Measurements from ENCODE around the gene FANCE.

DNA sequence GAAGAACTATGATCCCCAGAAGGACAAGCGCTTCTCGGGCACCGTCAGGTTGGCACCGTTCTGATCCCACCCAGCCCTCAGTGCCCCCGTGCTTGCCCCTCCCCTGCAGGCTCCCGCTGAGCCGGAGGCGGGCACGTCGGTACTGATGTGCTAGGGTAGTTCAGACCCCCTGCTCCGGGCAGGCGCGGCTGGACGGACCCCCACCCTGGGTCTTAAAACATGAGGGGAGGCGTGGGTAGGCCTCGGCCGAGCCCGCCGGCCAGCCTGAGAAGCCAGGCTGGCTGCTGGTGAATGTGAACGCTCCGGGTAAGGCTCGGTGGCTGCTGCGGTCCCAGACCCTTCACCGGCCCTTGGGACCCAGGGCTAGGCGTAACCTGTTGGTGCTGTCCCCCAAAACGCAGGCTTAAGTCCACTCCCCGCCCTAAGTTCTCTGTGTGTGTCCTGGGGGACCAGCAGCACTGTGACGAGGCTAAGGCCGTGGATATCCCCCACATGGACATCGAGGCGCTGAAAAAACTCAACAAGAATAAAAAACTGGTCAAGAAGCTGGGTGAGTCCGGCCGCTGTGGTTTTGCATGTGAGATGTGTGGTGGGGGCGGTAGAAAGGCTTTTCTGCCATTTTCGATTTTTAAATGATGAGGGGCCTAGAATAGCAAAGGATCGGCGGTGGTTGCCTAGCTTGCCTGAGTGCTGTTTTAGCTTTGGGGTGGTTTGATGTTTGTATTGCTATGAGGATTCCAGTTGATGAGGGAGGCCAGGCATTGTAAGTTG, 17.0 kb downstream of the FANCE start:
- TF ChIP-seq, protein P1, sequence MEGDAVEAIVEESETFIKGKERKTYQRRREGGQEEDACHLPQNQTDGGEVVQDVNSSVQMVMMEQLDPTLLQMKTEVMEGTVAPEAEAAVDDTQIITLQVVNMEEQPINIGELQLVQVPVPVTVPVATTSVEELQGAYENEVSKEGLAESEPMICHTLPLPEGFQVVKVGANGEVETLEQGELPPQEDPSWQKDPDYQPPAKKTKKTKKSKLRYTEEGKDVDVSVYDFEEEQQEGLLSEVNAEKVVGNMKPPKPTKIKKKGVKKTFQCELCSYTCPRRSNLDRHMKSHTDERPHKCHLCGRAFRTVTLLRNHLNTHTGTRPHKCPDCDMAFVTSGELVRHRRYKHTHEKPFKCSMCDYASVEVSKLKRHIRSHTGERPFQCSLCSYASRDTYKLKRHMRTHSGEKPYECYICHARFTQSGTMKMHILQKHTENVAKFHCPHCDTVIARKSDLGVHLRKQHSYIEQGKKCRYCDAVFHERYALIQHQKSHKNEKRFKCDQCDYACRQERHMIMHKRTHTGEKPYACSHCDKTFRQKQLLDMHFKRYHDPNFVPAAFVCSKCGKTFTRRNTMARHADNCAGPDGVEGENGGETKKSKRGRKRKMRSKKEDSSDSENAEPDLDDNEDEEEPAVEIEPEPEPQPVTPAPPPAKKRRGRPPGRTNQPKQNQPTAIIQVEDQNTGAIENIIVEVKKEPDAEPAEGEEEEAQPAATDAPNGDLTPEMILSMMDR (IDR thresholded peaks at IDR 0.05): no peak
- no peak for TF ChIP-seq POLR2A (IDR thresholded peaks at IDR 0.05)
